Hepatocyte (in vitro differentiated cells): ENCODE measurements around the gene FICD. TPM values are rescaled to one million over a fixed set of nuclear protein-coding genes. Genes with fewer than 3 reads are reported as not detected.

Source experiments
- DNase-seq: peaks from one replicate; pipeline ENCODE4 v3.0.0-alpha.2; 2016; ENCODE audit warnings: low spot score
- H2AFZ ChIP-seq: fragments of 200-600 bp; sonication (generic); 2 replicates; pipeline ENCODE4 v1.6.0; 2016; ENCODE audit warnings: antibody characterized with exemption, mild to moderate bottlenecking
- H3K27ac ChIP-seq: fragments of 200-600 bp; sonication (generic); 2 replicates; pipeline ENCODE4 v1.5.1; 2016; ENCODE audit warnings: mild to moderate bottlenecking
- H3K27me3 ChIP-seq: fragments of 200-600 bp; sonication (generic); 2 replicates; pipeline ENCODE4 v1.6.1; 2016
- H3K36me3 ChIP-seq: fragments of 200-600 bp; sonication (generic); replicated peaks from 2 replicates; pipeline ENCODE4 v1.5.1; 2016; ENCODE audit warnings: low read depth; ENCODE audit not compliant: insufficient read depth
- H3K4me1 ChIP-seq: fragments of 200-600 bp; sonication (generic); 2 replicates; pipeline ENCODE4 v1.5.1; 2016; ENCODE audit warnings: mild to moderate bottlenecking, moderate library complexity; ENCODE audit not compliant: insufficient read depth
- H3K4me2 ChIP-seq: fragments of 200-600 bp; sonication (generic); 2 replicates; pipeline ENCODE4 v1.6.0; 2016
- H3K4me3 ChIP-seq: fragments of 200-600 bp; sonication (generic); 2 replicates; pipeline ENCODE4 v1.5.1; 2016; ENCODE audit warnings: mild to moderate bottlenecking
- H3K79me2 ChIP-seq: fragments of 200-600 bp; sonication (generic); 2 replicates; pipeline ENCODE4 v1.6.0; 2017; ENCODE audit warnings: mild to moderate bottlenecking
- H3K9me2 ChIP-seq: fragments of 200-600 bp; sonication (generic); replicated peaks from 2 replicates; pipeline ENCODE4 v1.6.0; 2017; ENCODE audit warnings: mild to moderate bottlenecking; ENCODE audit not compliant: insufficient read depth
- H3K9me3 ChIP-seq: fragments of 200-600 bp; sonication (generic); 2 replicates; pipeline ENCODE4 v1.5.1; 2016; ENCODE audit warnings: low read depth, mild to moderate bottlenecking
- H4K20me1 ChIP-seq: fragments of 200-600 bp; sonication (generic); 2 replicates; pipeline ENCODE4 v1.6.0; 2016; ENCODE audit warnings: mild to moderate bottlenecking; ENCODE audit not compliant: insufficient read depth, poor library complexity, severe bottlenecking
- CTCF ChIP-seq: fragments of 200-600 bp; sonication (generic); IDR thresholded peaks from 2 replicates; pipeline ENCODE4 v1.5.1; 2016; ENCODE audit warnings: antibody characterized with exemption, mild to moderate bottlenecking; ENCODE audit not compliant: poor library complexity
- EZH2 ChIP-seq: fragments of 200-600 bp; sonication (generic); IDR thresholded peaks from 2 replicates; pipeline ENCODE4 v1.6.1; 2016; ENCODE audit warnings: antibody characterized with exemption, mild to moderate bottlenecking, borderline replicate concordance
- EZH2phosphoT487 ChIP-seq: fragments of 200-600 bp; sonication (generic); IDR thresholded peaks from one replicate; pipeline ENCODE4 v1.6.1; 2018; ENCODE audit warnings: antibody characterized with exemption, mild to moderate bottlenecking, low read depth, moderate library complexity; ENCODE audit not compliant: unreplicated experiment, severe bottlenecking
- WGBS: methylation state at CpG from one replicate; pipeline ENCODE4 v1.1.6; 2016; ENCODE audit warnings: low lambda C conversion rate; ENCODE audit errors: missing lambda C conversion rate; 5-methylcytosine and 5-hydroxymethylcytosine counted together
- polyA plus RNA-seq: library from polyadenylated mRNA; unstranded; fragments of >200 nt; fragmentation: Nextera tagmentation; extraction: Ambion mirVana; gene quantifications from 2 replicates; pipeline ENCODE4 v1.2.1, GENCODE V29; 2016
- total RNA-seq: library from RNA; depleted of rRNA; stranded (reverse); fragments of >200 nt; gene quantifications from 2 replicates; pipeline ENCODE4 v1.2.3, GENCODE V29; 2014

The FICD gene
- total and polyA plus RNA-seq, 2 experiments from 2014 or later = 6.2 to 6.4 TPM

- Histone ChIP-seq H3K4me1 (no peaks in the 10 kb centered on the region), H4K20me1 (no peaks in the 10 kb centered on the region), H3K9me2 (no peaks in the 10 kb centered on the region), H3K9me3 (no peaks in the 10 kb centered on the region), H3K4me3 (no peak overlapping the region), H3K79me2 (no peaks in the 10 kb centered on the region), H3K4me2 (no peak overlapping the region), H3K27me3 (peaks cover 8% of the 10 kb centered on the region), H3K27ac (no peak overlapping the region), H2AFZ (no peak overlapping the region), H3K36me3 (no peaks in the 10 kb centered on the region)
- 69% methylated on average over 11 of the region's 11 CpGs for WGBS
- no peak for DNase-seq
- TF ChIP-seq EZH2phosphoT487 (no peak), EZH2 (no peak), CTCF (no peak)
These were observed 19.1 kb upstream of the FICD start for GRCh38 chr12:108495823-108496579.

DNA sequence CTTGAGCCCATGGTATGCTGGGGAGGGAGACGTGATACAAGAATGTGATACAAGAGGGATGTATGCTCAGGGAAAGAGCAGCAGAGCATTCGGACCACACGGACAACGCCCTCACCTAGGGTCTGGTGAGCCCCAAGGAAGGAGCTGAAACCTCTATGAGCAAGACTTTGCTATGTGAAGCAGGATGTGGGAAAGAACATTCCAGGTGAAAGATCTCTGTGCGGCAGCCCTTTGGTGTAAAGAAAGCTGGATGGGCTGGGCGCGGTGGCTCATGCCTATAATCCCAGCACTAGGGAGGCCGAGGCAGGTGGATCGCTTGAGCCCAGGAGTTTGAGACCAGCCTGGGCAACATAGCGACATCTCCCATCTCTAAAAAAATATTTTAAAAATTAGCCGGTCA, 16.9 kb upstream of the FICD start:
- Histone ChIP-seq H4K20me1 (no peaks in the 10 kb centered on the region), H3K36me3 (no peaks in the 10 kb centered on the region), H3K27ac (no peak overlapping the region), H2AFZ (no peak overlapping the region), H3K27me3 (peaks cover 3% of the 10 kb centered on the region), H3K9me2 (no peaks in the 10 kb centered on the region), H3K79me2 (no peaks in the 10 kb centered on the region), H3K4me3 (no peak overlapping the region), H3K4me2 (no peak overlapping the region), H3K9me3 (no peaks in the 10 kb centered on the region), H3K4me1 (no peaks in the 10 kb centered on the region)
- WGBS = 88% methylated on average over 11 of the region's 11 CpGs
- no peak for TF ChIP-seq CTCF
- no peak for TF ChIP-seq EZH2
- no peak for TF ChIP-seq EZH2phosphoT487
- no peak for DNase-seq

DNA sequence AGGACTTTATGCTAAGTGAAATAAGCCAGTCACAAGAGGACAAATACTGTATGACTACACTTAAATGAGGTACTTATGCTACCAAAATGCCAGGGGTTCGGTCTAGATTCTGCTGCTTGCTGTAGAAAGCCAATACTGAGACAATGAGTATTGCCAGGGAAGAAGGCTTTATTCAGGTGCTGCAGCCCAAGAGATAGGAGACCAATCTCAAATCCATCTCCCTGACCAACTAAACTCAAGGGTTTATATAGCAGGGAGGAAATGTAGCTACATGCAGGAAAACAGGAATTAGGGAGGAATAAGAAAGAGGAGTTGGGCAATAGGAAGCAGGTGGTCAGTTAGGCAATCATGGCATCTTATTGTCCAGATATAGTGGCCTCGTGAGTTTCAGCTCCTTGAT, 12.2 kb upstream of the FICD start:
- no peak overlapping the region for H3K27ac ChIP-seq
- no peaks in the 10 kb centered on the region for H3K79me2 ChIP-seq
- H3K4me3 ChIP-seq = no peak overlapping the region
- no peaks in the 10 kb centered on the region for H3K4me1 ChIP-seq
- no peak overlapping the region for H2AFZ ChIP-seq
- H3K9me2 ChIP-seq = no peaks in the 10 kb centered on the region
- H3K36me3 ChIP-seq = no peaks in the 10 kb centered on the region
- no peaks in the 10 kb centered on the region for H3K9me3 ChIP-seq
- no peak for DNase-seq
- no peaks in the 10 kb centered on the region for H3K27me3 ChIP-seq
- WGBS = 83% methylated on average over 2 of the region's 2 CpGs
- TF ChIP-seq EZH2 (no peak), EZH2phosphoT487 (no peak), CTCF (no peak)
- H3K4me2 ChIP-seq = no peak overlapping the region
- H4K20me1 ChIP-seq = no peaks in the 10 kb centered on the region
